HG03025 (cell line): Measurements from ENCODE around the gene PNPLA7.
"Not testable (repeated sequence)": the region's sequence is repeated elsewhere in the genome, so short reads cannot be mapped to it uniquely, and the experiment has no call there.

ENCODE experiments used
- ATAC-seq: cut with Tn5 transposase; IDR thresholded peaks from one replicate; pipeline ENCODE4 v1.9.1; 2021; ENCODE audit warnings: mild to moderate bottlenecking, moderate library complexity; ENCODE audit not compliant: unreplicated experiment, low FRiP score

PNPLA7 gene

DNA sequence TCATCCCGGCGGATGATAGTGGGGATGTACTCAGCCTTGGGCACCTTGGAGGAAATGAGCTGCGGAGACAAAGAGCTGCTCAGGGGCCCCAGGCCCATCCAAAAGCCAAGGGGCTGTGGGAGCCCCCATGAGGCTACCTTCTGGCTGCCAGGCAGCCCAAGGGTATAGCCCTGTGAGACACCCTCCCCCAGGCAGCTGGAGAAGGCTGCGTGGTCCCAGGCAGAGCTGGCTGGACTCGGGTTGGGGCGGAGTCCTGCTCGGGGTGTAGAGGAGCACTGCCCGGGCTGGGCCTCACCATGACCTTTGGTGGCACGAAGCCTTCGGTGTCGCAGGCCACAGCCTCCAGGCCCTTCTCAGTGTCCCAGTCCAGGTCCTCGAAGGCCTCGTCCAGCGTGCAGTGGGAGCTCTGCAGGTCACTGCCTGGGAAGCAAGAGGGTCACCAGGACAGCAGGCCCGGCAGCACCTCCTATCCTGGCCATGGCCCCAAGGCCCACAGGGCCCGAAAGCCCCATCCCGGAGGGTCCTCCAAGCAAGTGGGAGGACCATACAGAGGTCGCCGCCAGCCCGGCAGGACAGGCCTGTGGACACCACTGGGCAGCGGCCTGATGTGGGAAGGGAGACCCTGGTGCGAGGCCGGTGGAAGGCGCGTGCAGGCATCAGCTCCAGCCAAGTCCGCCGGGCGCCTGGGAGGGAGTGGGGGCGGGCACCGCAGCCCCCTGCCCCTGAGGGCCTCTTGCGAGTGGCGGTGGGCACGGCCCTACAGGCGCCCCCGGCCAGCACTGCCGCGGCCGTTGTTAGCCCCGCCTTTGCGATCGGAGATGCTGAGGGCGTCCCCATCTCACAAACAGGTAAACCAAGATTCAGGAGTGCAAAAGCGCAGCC lies 97.2 kb downstream of the PNPLA7 start:
- no peak for ATAC-seq

DNA sequence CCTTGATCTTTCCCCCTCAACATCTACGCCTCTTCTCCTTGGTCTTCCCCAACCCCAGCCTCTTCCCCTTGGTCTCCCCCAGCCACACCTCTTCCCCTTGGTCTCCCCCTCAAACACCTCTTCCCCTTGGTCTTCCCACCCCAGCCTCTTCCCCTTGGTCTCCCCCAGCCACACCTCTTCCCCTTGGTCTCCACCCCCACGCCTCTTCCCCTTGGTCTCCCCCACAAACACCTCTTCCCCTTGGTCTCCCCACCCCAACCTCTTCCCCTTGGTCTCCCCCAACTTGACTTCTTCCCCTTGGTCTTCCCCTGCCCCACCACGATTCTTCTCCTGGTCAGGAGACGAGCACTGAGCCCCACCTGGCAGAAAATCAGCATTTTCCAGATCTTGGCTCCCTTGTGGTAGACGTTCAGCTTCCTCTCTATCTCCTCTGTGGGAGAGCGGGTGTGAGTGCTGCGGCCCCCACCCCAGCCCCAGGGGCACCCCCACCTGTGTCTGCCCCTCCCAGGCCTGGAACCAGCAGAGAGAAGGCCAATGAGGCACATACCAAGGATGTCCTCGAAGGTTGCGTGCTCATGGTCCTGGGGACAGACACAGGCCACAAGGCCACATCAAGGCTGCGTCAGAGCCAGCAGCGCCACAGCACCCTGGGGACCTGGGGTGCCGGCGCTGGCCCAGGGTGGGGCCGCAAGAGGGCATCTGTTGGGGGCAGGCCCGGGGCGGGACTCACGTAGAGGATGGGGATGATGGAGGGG lies 98.0 kb downstream of the PNPLA7 start:
- no peak for ATAC-seq

DNA sequence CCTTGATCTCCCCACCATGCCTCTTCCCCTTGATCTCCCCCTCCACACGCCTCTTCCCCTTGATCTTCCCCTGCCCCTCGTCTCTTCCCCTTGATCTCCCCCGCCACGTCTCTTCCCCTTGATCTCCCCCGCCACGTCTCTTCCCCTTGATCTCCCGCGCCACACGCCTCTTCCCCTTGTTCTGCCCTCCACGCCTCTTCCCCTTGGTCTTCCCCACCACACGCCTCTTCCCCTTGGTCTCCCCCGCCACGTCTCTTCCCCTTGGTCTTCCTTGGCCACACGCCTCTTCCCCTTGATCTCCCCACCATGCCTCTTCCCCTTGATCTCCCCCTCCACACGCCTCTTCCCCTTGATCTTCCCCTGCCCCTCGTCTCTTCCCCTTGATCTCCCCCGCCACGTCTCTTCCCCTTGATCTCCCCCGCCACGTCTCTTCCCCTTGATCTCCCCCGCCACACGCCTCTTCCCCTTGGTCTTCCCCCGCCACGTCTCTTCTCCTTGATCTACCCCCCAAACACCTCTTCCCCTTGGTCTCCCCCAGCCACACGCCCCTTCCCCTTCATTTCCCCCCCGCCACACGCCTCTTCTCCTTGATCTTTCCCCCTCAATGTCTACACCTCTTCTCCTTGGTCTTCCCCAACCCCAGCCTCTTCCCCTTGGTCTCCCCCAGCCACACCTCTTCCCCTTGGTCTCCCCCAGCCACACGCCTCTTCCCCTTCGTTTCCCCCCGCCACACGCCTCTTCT lies 98.8 kb downstream of the PNPLA7 start:
- not testable (repeated sequence) for ATAC-seq

DNA sequence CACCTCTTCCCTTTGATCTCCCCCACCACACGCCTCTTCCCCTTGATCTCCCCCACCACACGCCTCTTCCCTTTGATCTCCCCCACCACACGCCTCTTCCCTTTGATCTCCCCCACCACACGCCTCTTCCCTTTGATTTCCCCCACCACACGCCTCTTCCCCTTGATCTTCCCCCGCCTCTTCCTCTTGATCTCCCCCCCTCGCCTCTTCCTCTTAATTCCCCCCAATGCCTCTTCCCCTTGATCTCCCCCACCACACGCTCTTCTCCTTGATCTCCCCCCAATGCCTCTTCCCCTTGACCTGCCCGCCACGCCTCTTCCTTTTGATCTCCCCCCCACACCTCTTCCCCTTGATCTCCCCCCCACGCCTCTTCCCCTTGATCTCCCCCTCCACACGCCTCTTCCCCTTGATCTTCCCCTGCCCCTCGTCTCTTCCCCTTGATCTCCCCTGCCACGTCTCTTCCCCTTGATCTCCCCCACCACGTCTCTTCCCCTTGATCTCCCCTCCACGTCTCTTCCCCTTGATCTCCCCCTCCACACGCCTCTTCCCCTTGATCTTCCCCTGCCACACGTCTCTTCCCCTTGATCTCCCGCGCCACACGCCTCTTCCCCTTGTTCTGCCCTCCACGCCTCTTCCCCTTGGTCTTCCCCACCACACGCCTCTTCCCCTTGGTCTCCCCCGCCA lies 99.5 kb downstream of the PNPLA7 start:
- not testable (repeated sequence) for ATAC-seq

DNA sequence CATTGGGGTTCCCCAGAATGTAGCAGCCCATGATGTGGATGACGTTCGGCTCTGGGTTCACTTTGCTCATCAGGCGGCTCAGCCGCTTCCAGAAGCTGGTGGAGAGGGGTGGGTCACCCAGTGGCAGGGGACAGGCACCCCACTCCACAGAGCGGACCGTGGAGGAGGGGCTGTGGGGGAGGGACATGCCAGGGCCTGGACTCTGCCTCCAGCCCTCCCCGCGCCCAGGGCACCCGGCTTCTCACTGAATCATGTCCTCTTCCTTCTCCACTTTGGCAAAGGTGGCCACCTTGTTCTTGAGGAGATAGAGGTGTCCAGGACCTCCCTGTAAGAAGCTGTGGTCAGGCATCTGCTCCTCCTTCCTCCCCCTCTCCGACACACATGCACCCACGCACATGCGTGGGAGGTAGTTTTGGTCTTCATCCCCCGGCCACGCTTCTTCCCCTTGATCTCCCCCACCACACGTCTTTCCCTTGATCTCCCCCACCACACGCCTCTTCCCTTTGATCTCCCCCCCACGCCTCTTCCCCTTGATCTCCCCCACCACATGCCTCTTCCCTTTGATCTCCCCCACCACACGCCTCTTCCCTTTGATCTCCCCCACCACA lies 100.2 kb downstream of the PNPLA7 start:
- no peak for ATAC-seq

DNA sequence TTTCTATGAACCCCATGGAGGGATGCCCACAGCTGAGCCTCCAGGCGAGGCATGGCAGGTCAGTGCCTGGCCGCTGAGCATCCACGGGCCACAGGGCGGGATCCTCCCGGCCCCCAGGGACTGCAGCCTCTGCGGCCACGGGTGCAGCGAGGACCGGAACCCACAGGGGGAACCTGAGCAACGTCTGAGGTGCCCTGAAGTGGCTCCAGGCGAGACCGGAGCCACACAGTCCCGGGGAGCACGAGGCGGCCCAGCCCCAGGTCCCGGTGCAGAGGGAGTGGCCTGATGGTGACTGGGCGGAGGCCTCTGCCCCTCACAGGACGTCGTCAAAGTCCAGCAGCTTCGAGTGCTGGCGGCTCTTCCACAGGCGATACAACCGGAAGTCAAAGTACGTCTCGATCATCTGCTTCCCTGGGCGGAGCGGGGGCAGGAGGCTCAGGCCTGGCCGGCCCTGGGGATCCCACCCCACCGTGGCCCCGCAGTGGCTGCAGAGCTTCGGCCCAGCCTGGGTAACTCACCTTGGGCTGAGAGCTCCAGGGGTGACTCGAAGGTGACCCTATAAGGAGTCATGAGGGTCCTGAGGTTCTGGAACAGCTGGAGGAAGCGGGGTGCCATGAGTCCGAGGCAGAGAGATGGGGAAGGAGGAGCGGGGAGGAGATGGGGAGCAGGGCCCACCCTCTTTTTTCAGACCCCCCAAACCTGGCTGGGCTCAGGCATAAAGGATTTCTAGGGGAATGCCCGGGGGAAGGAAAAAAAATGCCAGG lies 100.9 kb downstream of the PNPLA7 start:
- ATAC-seq: no peak

DNA sequence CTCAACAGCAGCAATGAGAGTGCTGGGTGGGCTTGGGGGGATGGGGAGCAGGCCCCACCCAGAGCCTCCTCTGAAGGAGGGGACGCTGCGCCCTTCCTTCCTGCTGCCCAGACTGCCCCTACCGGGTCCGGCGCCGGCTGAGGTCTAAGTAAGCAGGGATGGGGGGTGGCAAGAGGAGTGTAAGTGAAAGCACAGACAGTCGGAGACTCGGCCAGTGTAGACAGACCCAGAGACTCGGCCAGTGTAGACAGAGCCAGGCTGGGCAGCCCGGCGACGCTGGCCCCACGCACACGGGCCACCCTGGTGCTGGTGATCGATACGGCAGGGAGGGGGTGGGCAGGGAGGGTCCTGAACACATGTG lies 101.6 kb downstream of the PNPLA7 start:
- no peak for ATAC-seq

DNA sequence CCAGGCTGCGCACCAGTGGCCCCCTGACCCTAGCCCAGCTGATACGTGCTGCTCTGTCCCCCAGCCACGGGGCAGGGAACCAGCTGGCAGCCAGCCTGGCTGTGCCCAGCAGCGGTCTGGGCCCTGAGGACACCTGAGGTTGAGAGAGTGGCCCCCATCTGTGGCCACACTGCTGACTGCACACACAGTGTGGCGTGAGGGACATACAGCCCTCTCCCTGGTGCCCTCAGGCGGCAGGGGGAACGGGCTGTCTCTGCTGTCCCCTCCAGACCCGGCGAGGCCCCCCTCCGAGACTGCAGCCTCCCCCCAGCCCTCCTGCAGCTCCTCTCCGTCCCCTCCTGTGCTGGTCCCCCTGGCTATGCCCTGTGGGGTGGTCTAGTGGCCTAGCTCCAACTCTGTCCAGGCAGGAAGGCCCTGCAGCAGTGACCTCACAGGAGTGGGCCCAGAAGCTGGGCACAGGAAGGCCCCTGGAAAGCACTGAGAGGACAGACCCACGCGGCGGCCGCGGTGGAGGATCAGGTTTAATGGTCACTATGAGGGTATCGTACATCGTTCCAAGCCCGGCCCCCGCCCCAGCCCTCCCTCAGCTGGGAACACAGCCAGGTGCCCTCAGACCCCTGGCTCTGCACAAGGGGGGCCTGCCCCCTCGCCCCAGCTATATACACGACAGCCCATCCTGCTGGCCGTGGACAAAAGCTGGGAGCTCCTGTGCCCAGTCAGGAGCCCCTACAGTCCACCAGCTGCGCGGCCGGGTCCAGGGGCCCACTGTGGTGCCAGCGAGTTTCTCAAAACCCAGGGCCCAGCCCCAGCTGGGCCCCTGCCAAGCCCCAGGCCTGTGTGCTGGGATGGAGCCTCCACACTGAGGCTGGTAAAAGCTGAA lies 102.2 kb downstream of the PNPLA7 start:
- no peak for ATAC-seq

DNA sequence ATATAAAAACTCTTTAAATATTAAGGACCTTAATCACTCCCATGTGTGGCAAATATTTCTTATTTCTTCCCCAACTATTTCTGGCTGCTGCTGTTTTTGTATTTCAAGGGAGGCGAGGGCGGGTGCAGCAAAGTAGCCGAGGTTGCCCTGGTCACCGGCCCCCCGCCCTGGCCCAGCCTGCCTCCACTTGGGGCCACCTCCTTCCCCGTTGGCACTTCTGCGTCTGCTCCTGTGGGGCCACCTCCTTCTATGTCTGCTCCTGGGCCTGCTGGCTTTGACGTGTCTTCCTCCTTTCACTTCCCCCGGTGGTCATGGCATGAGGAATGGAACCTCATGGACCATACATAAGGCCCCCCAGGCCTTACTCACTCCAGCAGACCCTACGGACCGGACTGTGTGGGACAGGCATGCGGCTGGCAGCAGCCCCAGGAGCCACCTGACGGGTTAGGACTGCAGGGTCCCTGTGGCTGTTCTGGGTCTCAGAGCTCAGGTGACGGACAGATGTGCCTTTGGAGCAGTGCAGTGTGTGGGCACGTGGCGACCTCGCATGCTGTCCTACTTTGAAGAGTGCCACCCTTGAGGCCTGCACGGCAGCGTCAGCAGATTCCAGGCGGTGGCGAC lies 103.2 kb downstream of the PNPLA7 start:
- no peak for ATAC-seq

DNA sequence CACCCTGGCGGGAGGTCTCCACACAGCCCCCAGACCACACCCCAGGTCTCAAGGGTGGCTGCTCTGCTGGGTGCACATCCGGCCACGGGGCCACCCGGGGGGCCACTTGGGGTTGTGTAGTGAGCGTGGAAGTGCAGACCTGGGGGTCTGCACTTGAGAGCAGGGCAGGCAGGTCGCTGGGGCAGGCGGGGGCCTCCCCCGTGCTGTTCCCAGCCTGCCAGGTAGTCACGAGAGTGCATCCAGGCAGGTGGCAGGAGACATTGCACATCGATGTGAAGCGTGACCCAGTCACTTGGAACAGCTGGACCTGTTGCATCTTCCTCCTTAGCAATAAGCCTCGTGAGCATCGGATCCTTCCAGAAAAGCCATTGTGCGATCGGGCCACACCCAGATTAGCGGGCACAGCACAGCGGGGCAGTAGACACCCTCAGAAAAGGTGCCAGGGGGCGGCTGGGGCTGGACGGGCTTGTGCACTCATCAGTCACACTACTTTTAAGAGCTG lies 104.2 kb downstream of the PNPLA7 start:
- no peak for ATAC-seq

DNA sequence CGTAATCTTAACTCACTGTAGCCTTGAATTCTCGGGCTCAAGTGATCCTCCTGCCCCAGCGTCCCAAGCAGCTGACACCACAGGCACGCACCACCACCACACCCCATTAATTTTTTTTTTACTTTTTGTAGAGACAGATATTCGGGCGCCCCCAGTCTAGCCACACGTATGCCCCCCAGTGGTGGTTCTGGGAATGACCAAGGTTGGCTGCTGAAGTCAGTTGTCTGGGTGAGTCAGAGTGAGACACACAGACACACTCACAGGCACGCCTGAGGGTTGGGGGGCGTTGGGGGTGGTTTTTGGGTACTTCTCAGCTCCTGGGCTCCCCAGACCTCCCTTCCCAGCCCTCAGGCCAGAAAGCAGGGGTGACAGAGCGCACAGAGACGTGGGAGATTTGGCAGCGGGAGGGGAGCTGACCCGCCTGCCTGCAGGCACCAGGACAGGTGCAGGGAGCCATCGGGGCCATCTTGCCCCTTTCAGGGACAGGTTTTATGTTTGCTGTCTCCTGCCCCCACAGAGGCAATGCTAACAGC lies 104.9 kb downstream of the PNPLA7 start:
- no peak for ATAC-seq

DNA sequence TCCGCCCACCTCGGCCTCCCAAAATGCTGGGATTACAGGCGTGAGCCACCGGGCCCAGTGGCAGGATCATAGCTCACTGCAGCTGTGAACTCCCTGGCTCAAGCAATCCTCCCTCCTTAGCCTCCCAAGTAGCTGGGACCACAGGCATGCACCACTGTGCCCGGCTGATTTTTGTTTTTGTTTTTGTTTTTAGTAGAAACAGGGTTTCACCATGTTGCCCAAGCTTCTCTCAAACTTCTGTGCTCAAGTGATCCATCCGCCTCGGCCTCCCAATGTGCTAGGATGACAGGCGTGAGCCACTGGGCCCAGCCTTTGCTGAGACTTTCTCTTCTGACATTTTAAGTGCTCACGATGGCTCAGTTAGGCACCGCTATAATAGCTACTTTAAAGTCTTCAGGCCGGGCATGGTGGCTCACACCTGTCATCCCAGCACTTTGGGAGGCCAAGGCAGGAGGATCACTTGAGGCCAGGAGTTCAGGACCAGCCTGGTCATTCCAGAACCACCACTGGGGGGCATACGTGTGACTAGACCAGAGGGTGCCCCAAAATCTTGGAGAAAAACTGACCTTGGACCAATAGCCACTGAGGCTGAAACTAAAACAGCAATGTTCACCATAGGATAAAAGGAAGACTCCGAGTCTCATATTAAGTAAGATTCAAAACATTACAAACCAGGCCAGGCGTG lies 106.0 kb downstream of the PNPLA7 start:
- ATAC-seq: no peak

DNA sequence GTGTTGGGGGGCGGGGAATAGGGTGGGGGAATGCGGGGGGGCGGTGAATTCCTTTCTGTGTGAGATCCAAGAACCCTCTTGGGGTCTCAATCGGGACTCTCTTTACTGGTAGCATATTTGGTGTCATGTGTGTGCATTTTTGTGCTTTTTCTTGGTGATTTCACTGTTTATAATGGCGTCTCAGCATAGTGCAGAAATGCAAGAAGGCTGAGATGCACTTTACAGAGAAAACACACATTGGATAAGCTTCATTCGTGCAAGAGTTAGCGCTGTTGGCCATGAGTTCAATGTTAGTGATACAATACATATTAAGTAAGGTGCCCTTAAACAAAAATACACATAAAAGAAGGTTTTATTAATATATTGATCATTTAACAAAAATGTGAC lies 108.3 kb downstream of the PNPLA7 start:
- no peak for ATAC-seq

DNA sequence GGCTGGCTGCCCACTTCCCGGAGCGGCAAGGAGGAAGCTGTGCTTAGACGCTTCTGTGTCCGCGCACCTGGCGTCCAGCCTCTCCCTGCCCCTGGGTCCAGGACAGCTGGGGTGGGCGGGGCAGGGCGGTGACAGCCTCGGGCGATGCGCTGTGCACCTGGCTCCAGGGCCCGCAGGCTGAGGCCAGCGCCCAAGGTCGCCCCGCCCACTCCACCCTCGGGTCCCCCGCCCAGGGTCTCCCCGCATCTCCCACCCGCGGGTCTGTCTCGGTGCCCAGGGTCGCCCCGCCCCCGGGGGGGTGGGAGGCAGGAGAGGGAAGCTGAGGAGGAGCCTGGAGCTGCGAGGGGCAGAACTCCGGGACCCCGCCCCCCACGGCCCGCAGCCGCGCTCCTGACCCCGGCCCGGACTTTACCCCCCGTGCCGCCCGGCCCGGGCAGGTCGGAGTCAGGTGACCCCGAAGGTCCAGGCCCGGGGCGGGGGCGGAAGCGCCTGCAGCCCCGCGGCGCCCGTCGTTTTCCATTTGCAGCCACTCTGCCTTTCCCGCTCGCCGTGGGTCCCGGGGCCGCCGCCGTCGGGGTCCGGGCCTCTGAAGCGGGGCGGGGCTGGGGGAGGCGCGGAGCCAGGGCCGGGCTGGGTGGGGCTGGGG lies 108.8 kb downstream of the PNPLA7 start, which contains the start of gene ENTPD8:
Gene ENTPD8, minus strand, starts transcription at position 69 of the 646 bp plus-strand sequence. CDS start 3,072 bp downstream, outside the sequence.
- ATAC-seq: no peak

DNA sequence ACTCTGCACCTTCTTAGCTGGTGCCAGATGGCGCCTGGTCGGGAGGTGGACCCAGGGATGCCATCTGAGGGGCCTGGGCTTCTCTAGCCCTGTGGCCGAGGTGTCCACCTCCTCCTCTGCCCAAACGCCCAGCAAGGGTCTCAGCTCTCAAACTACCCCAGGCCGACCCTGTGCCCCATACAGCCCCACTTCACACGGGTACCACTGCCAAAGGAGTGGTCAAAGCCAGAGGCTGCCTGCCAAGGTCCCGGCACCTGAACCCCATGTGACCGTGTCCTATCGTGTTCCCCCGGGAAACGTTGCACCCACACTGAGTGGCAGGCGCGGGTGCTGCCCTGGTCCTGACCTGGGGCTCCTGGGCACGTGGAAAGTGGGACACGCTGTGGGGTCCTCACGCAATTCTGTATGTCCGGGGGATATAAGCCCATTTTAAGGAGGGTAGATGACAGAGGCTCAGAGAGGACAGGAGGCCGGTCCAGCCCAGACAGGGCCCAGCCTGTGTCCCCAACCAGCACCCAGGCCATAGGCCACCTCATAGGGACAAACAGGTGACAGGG lies 111.0 kb downstream of the PNPLA7 start:
- no peak for ATAC-seq

DNA sequence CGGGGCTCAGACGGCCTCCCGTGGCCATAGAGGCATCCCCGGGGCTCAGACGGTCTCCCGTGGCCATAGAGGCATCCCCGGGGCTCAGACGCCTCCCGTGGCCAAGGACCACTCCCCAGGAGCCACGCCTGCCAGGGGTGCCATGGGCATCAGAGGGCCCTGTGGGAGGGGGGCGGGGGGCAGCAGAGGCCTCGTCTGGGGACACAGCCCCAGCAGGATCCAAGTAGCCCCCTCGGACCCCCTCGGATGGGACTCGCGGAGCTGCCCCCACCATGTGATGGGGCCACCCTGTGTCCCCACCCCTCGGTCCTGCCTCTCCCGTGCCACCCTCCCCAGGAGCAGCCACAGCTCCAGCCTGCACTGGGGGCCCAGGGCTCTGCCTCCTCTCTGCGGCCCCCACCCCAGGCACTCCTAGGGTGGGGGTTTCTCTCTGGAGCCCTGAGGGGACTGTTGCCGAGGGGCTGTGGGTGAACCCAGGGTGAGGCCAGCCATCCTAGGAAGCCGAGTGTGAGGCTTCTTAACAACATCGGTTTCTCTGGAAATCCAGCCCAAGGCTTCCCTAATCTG lies 111.5 kb downstream of the PNPLA7 start:
- no peak for ATAC-seq
